GM18498 (cell line): ENCODE measurements around the gene ESAM.
A peak's percentile ranks its signal among the peaks of the same experiment; 100 is the strongest.

Experiments
- ATAC-seq: cut with Tn5 transposase; IDR thresholded peaks from one replicate; pipeline ENCODE4 v1.9.1; 2021; ENCODE audit warnings: mild to moderate bottlenecking, moderate library complexity; ENCODE audit not compliant: unreplicated experiment

The ESAM gene

GRCh38 chr11:124762105-124762623 lies at the start of gene ESAM:
ESAM (minus strand) TSS chr11:124762290; CDS start chr11:124762154, 136 bp downstream.
- peak; percentile 64 for ATAC-seq

GRCh38 chr11:124811399-124812125 lies 49.5 kb upstream of the ESAM start:
- ATAC-seq: no peak

- no peak for ATAC-seq
These were observed 45.7 kb upstream of the ESAM start for GRCh38 chr11:124807660-124808270.

GRCh38 chr11:124807201-124807600 lies 45.1 kb upstream of the ESAM start:
- no peak for ATAC-seq

GRCh38 chr11:124804884-124805283 lies 42.8 kb upstream of the ESAM start:
- no peak for ATAC-seq

GRCh38 chr11:124801636-124802312 lies 39.7 kb upstream of the ESAM start:
- ATAC-seq: no peak

GRCh38 chr11:124801014-124801413 lies 38.9 kb upstream of the ESAM start:
- no peak for ATAC-seq

- ATAC-seq: peak; percentile 94
These were observed 38.3 kb upstream of the ESAM start, which contains the start of gene MSANTD2 for GRCh38 chr11:124800226-124800929. MSANTD2 (minus strand) TSS chr11:124800406; CDS start chr11:124800380, 26 bp downstream.

- ATAC-seq: peak; percentile 44
These were observed 37.5 kb upstream of the ESAM start for GRCh38 chr11:124799348-124800225.

GRCh38 chr11:124798991-124799347 lies 36.9 kb upstream of the ESAM start:
- ATAC-seq: peak; percentile 20

GRCh38 chr11:124796312-124796711 lies 34.2 kb upstream of the ESAM start:
- no peak for ATAC-seq

GRCh38 chr11:124793466-124794278 lies 31.6 kb upstream of the ESAM start:
- peak; percentile 56 for ATAC-seq

GRCh38 chr11:124791626-124792341 lies 29.7 kb upstream of the ESAM start:
- peak; percentile 79 for ATAC-seq

GRCh38 chr11:124788521-124788920 lies 26.4 kb upstream of the ESAM start:
- ATAC-seq: no peak

- ATAC-seq: no peak
These were observed 22.0 kb upstream of the ESAM start for GRCh38 chr11:124784051-124784450.

- ATAC-seq: no peak
These were observed 20.9 kb upstream of the ESAM start for GRCh38 chr11:124783002-124783401.

GRCh38 chr11:124779568-124779967 lies 17.5 kb upstream of the ESAM start:
- no peak for ATAC-seq

GRCh38 chr11:124778281-124778680 lies 16.2 kb upstream of the ESAM start:
- ATAC-seq: no peak
